Right atrium auricular region (tissue), 2 donors: ENCODE results near the gene EPHA3. TPM values are rescaled to one million over a fixed set of nuclear protein-coding genes. Genes with fewer than 3 reads are reported as not detected.
"Not testable (repeated sequence)": the region's sequence is repeated elsewhere in the genome, so short reads cannot be mapped to it uniquely, and the experiment has no call there.

Experiments
- DNase-seq: peaks from one replicate; pipeline ENCODE4 v3.0.0-alpha.2; 2019; ENCODE audit warnings: low spot score
- H3K27ac ChIP-seq, 2 donors: fragments of 200-600 bp; sonication (generic); 1 replicate in 1 of 2; 2 replicates in 1 of 2; pipeline ENCODE4 v1.5.1; 2016 to 2019
- H3K27me3 ChIP-seq, 2 donors: fragments of 200-600 bp; sonication (generic); one replicate each; pipeline versions ENCODE4 v1.5.1 to v1.6.0; 2017 to 2019
- H3K36me3 ChIP-seq: fragments of 200-600 bp; sonication (generic); one replicate; pipeline ENCODE4 v1.5.1; 2016
- H3K4me1 ChIP-seq, 2 donors: fragments of 200-600 bp; sonication (generic); one replicate each; pipeline versions ENCODE4 v1.5.1 to v1.6.0; 2017 to 2019
- H3K4me3 ChIP-seq, 2 donors: fragments of 200-600 bp; sonication (generic); 1 replicate in 1 of 2; 2 replicates in 1 of 2; pipeline ENCODE4 v1.5.1; 2017 to 2019; ENCODE audit warnings: mild to moderate bottlenecking in 1 of 2, moderate library complexity in 1 of 2
- H3K9me3 ChIP-seq, 2 donors: fragments of 200-600 bp; sonication (generic); one replicate each; pipeline ENCODE4 v1.5.1; 2019
- CTCF ChIP-seq, 2 donors: fragments of 200-600 bp; sonication (generic); IDR thresholded peaks; one replicate each; pipeline ENCODE4 v1.5.1; 2019; ENCODE audit warnings: antibody characterized with exemption in 2 of 2
- total RNA-seq, 2 donors: library from RNA; depleted of rRNA; stranded (reverse); fragments of >200 nt; gene quantifications; one replicate each; pipeline ENCODE4 v1.1.0, GENCODE V29; 2016

The EPHA3 gene
- total RNA-seq, 2 donors from 2014 or later = 5.3 to 5.4 TPM

GRCh38 chr3:89340408-89340807 is 233.0 kb downstream of the EPHA3 start:
- Histone ChIP-seq H3K27me3 (no peaks in the 10 kb centered on the region), H3K4me1 (no peaks in the 10 kb centered on the region), H3K27ac (no peak overlapping the region), H3K9me3 (no peaks in the 10 kb centered on the region), H3K4me3 (no peak overlapping the region), H3K36me3 (no peaks in the 10 kb centered on the region)
- no peak for TF ChIP-seq CTCF (IDR thresholded peaks at IDR 0.05)
- no peak for DNase-seq

GRCh38 chr3:89344076-89344475 is 236.7 kb downstream of the EPHA3 start:
- Histone ChIP-seq H3K4me3 (no peak overlapping the region), H3K27me3 (no peaks in the 10 kb centered on the region), H3K36me3 (no peaks in the 10 kb centered on the region), H3K27ac (no peak overlapping the region), H3K9me3 (no peaks in the 10 kb centered on the region), H3K4me1 (no peaks in the 10 kb centered on the region)
- DNase-seq = no peak
- TF ChIP-seq CTCF (IDR thresholded peaks at IDR 0.05) = no peak

- H3K27ac ChIP-seq, H3K27me3 ChIP-seq, H3K36me3 ChIP-seq, H3K9me3 ChIP-seq, H3K4me3 ChIP-seq, DNase-seq, H3K4me1 ChIP-seq: not testable (repeated sequence)
Observed at GRCh38 chr3:89350935-89351334, 243.5 kb downstream of the EPHA3 start.

- no peak overlapping the region for H3K4me3 ChIP-seq
- no peaks in the 10 kb centered on the region for H3K4me1 ChIP-seq
- DNase-seq = no peak
- H3K27me3 ChIP-seq = no peaks in the 10 kb centered on the region
- TF ChIP-seq CTCF (IDR thresholded peaks at IDR 0.05) = no peak
- no peak overlapping the region for H3K27ac ChIP-seq
- no peaks in the 10 kb centered on the region for H3K9me3 ChIP-seq
- no peaks in the 10 kb centered on the region for H3K36me3 ChIP-seq
Observed at GRCh38 chr3:89353465-89353864, 246.0 kb downstream of the EPHA3 start.

GRCh38 chr3:89358281-89358680 is 250.9 kb downstream of the EPHA3 start:
- Histone ChIP-seq H3K4me3 (no peak overlapping the region), H3K36me3 (no peaks in the 10 kb centered on the region), H3K27me3 (no peaks in the 10 kb centered on the region), H3K27ac (no peak overlapping the region), H3K4me1 (no peaks in the 10 kb centered on the region), H3K9me3 (no peaks in the 10 kb centered on the region)
- DNase-seq = no peak
- no peak for TF ChIP-seq CTCF (IDR thresholded peaks at IDR 0.05)

GRCh38 chr3:89360156-89360555 is 252.7 kb downstream of the EPHA3 start:
- TF ChIP-seq CTCF (IDR thresholded peaks at IDR 0.05) = no peak
- no peak overlapping the region for H3K27ac ChIP-seq

More at GRCh38 chr3:89360156-89360555, 252.7 kb downstream of the EPHA3 start:
- Histone ChIP-seq H3K36me3 (no peaks in the 10 kb centered on the region), H3K9me3 (no peaks in the 10 kb centered on the region), H3K4me1 (no peaks in the 10 kb centered on the region), H3K27me3 (no peaks in the 10 kb centered on the region), H3K4me3 (no peak overlapping the region)
- DNase-seq = no peak
